Cardiac fibroblast (primary cell): ENCODE results near the gene HTR2B.
"Not testable (repeated sequence)": the region's sequence is repeated elsewhere in the genome, so short reads cannot be mapped to it uniquely, and the experiment has no call there.

ENCODE experiments used
- DNase-seq, 2 donors: peaks; one replicate each; pipeline versions ENCODE4 v3.0.0 to v3.0.0-alpha.2; 2010; ENCODE audit warnings: low read depth in 2 of 2
- H3K4me3 ChIP-seq, 2 donors: replicated peaks in 1 of 2; 1 replicate in 1 of 2; 2 replicates in 1 of 2; pipeline ENCODE4 v1.5.1; 2011; ENCODE audit warnings: low read depth in 2 of 2, low read length in 2 of 2, mild to moderate bottlenecking in 2 of 2, moderate library complexity in 1 of 2
- TF ChIP-seq, protein P1 (sequence below): IDR thresholded peaks from one replicate; pipeline ENCODE4 v1.5.1; 2011; ENCODE audit warnings: low read depth, mild to moderate bottlenecking, low read length, inconsistent platforms

HTR2B gene

DNA sequence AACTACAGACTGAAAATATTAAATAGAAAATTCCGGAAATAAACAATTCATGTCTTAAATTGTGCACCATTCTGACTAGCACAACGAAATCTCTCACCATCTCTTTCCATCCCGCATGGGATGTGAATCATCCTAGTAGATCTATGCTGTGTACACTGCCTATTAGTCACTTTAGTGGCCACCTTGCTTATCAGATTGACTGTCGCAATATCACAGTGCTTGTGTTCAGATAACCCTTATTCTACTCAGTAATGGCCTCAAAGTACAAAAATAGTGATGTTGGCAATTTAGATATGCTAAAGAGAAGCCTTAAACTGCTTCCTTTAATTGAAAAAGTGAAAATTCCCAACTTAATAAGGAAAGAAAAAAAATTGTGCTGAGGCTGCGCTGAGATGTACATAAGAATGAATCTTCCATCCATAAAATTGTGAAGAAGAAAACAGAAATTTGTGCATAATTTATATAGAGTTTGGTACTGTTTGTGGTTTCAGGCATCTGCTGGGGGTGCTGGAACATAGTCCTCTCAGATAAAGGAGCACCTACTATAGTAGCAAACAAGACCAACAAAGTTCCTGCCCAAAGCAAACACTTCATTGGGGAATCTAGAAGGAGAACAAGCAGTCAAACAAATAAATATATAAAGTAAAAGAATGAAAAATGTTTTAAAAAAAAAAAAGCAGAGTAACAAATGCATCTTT, 56.2 kb downstream of the HTR2B start:
- peak; percentile 19 to 75 for DNase-seq
- TF ChIP-seq, protein P1, sequence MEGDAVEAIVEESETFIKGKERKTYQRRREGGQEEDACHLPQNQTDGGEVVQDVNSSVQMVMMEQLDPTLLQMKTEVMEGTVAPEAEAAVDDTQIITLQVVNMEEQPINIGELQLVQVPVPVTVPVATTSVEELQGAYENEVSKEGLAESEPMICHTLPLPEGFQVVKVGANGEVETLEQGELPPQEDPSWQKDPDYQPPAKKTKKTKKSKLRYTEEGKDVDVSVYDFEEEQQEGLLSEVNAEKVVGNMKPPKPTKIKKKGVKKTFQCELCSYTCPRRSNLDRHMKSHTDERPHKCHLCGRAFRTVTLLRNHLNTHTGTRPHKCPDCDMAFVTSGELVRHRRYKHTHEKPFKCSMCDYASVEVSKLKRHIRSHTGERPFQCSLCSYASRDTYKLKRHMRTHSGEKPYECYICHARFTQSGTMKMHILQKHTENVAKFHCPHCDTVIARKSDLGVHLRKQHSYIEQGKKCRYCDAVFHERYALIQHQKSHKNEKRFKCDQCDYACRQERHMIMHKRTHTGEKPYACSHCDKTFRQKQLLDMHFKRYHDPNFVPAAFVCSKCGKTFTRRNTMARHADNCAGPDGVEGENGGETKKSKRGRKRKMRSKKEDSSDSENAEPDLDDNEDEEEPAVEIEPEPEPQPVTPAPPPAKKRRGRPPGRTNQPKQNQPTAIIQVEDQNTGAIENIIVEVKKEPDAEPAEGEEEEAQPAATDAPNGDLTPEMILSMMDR: no peak

GRCh38 chr2:231067531-231067930, 57.3 kb downstream of the HTR2B start:
- DNase-seq, H3K4me3 ChIP-seq: not testable (repeated sequence)

More for the DNA sequence above, 56.2 kb downstream of the HTR2B start:
- H3K4me3 ChIP-seq: no peak overlapping the region

DNA sequence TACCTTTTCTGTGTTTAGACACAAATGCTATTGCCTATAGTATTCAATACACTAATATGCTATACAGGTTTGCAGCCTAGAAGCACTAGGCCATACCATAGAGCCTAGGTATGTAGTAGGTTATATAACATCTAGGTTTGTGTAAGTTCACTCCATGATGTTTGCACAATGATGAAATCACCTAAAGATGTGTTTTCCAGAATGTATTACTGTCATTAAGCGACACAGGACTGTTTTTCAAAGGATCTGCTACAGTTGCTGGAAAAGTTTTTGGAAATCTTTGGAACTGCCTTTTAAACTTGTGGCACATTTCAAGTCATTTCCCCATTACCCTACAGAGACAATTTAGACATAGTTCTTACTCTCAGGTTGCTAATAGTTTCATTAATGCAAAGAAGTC, 58.9 kb downstream of the HTR2B start:
- no peak overlapping the region for H3K4me3 ChIP-seq
- DNase-seq: no peak
- TF ChIP-seq, protein P1: no peak

GRCh38 chr2:231063347-231063746, 61.5 kb downstream of the HTR2B start:
- TF ChIP-seq, protein P1: no peak
- no peak for DNase-seq
- H3K4me3 ChIP-seq: no peak overlapping the region

DNA sequence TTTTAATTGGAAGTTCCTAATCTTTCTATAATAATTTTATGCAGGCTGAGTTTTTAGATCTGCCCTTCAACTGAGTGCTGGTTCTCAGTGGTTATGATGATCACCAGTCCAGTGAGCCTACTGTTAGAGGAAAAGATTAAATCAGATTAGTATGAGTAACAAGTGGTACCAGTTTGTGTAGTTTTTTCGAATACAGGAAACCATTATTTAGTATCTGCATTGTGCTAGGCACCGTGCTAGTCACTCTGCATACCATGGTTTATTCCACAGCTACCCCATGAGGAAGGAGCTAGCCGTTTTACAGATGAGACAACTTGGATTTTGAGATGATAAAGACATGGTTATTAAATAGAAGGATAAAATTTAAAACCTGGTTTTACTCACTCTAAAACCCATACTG, 62.1 kb downstream of the HTR2B start:
- TF ChIP-seq, protein P1: no peak
- H3K4me3 ChIP-seq: no peak overlapping the region

DNA sequence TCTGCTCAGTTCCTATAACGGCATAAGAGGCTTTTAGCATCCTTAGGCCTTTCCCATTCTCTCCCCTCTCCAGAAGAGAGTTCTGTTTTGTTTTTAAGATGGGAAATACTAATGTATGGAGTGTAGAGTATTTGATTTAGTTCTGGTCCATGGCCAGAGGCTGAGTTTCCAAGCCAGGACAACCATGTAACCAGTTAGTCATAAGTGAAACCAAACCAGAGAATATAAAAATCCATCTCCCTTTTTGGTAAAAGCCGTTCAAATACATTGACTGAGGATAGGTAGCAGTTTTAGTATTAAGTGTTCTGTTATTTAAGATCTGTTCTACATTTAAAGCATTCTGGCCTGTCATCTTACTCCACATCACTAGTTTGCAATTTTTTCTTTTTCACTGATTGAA, 65.1 kb downstream of the HTR2B start:
- TF ChIP-seq, protein P1: no peak
- no peak overlapping the region for H3K4me3 ChIP-seq
- peak in 1 of 2 donors; percentile 26 for DNase-seq

More for the DNA sequence above, 62.1 kb downstream of the HTR2B start:
- no peak for DNase-seq

DNA sequence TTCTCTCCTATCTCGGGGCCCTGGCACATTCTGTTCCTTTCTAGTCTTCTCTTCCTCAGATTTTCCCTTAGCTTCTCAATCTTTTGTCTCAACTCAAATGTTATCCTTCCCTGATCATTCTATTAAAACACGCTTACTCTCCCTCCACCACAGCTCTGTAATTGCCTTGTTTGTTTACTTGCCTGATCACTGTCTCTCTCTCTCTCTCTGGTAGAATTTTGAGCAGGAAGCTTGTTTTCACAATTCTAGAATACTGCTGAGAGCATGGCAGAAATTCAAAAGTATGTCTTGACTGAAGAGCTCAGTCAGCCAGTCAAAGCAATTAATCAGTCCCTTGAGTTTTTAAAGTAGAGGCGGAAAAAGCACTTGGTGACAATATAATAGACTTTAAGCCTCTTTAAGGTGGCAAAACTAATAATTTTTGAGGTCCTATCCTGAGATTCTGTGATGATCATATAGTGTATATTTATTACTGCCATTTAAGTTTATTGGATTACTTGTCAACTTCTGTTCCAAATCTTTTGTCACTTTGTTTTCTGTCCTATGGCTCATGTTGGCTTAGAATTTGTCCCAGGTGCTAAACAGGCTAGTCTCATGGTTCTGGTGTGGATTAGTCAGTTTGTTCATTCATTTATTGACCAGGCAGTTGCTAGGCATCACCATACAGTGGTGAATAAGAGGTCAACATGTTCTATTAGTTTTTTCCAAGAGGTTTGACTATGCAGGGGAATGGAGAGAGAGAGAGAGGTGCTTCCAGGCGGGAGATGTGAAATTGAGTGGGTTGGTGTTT, 65.9 kb downstream of the HTR2B start:
- TF ChIP-seq, protein P1: no peak
- DNase-seq: peak in 1 of 2 donors; percentile 51

More for the DNA sequence above, 65.9 kb downstream of the HTR2B start:
- H3K4me3 ChIP-seq: no peak overlapping the region
